ENCODE data around the gene AP2M1.

Gene AP2M1

GRCh38 chr3:184176377-184177330 lies 2.0 kb downstream of the AP2M1 start:
- ChIA-PET CTCF (interaction anchor here (1.0 to 2.1 kb wide), 4 partner anchors 9 to 73 kb away, joined by 3 to 7 read pairs (median 4); partner anchors contain the start of genes ABCF3 and EEF1AKMT4), POLR2A (no interaction called here)
- no peak for DNase-seq (ENCODE audit: extremely low spot score)
- TF ChIP-seq CTCF (IDR thresholded peaks at IDR 0.05; ENCODE audit: control extremely low read depth, extremely low read depth, low read depth, missing control alignments), result no peak

- ChIA-PET CTCF (interaction anchor here (1.1 to 2.1 kb wide), 3 partner anchors 9 to 51 kb away, joined by 4 to 7 read pairs (median 5); partner anchors contain the start of gene ABCF3), POLR2A (no interaction called here)
- TF ChIP-seq CTCF (IDR thresholded peaks at IDR 0.05; ENCODE audit: control extremely low read depth, extremely low read depth, low read depth, missing control alignments), result no peak
- DNase-seq (ENCODE audit: extremely low spot score), result no peak
Observed at GRCh38 chr3:184177331-184177731, 2.7 kb downstream of the AP2M1 start.

GRCh38 chr3:184177767-184178306 lies 3.2 kb downstream of the AP2M1 start:
- DNase-seq (ENCODE audit: extremely low spot score), result no peak
- CTCF ChIA-PET, result interaction anchor here (1.1 to 2.1 kb wide), 2 partner anchors 8 to 50 kb away, joined by 5 to 7 read pairs; partner anchors contain the start of gene ABCF3
- POLR2A ChIA-PET, result no interaction called here
- TF ChIP-seq CTCF (IDR thresholded peaks at IDR 0.05; ENCODE audit: control extremely low read depth, extremely low read depth, low read depth, missing control alignments), result no peak

- ChIA-PET POLR2A (no interaction called here), CTCF (interaction anchor here (2.4 kb wide), 1 partner anchor 49 kb away, joined by 8 read pairs; no protein-coding TSS in a partner anchor)
- no peak for DNase-seq (ENCODE audit: extremely low spot score)
- TF ChIP-seq CTCF (IDR thresholded peaks at IDR 0.05; ENCODE audit: control extremely low read depth, extremely low read depth, low read depth, missing control alignments), result no peak
Observed at GRCh38 chr3:184178521-184179138, 4.0 kb downstream of the AP2M1 start.

GRCh38 chr3:184180165-184180564 lies 5.5 kb downstream of the AP2M1 start:
- POLR2A ChIA-PET, result interaction anchor here (0.7 kb wide), 2 partner anchors 45 to 138 kb away, joined by 3 to 4 read pairs; partner anchors contain the start of gene EIF2B5
- no peak for DNase-seq (ENCODE audit: extremely low spot score)
- CTCF ChIA-PET, result interaction anchor here (1.1 to 2.4 kb wide), 3 partner anchors 35 to 70 kb away, joined by 4 to 8 read pairs (median 7); partner anchors contain the start of gene EEF1AKMT4
- TF ChIP-seq CTCF (IDR thresholded peaks at IDR 0.05; ENCODE audit: control extremely low read depth, extremely low read depth, low read depth, missing control alignments), result no peak

GRCh38 chr3:184181596-184181995 lies 6.9 kb downstream of the AP2M1 start:
- no peak for TF ChIP-seq CTCF (IDR thresholded peaks at IDR 0.05; ENCODE audit: control extremely low read depth, extremely low read depth, low read depth, missing control alignments)
- ChIA-PET CTCF (interaction anchor here (0.9 to 2.3 kb wide), 5 partner anchors 9 to 286 kb away, joined by 3 to 7 read pairs (median 4); no protein-coding TSS in a partner anchor), POLR2A (no interaction called here)
- no peak for DNase-seq (ENCODE audit: extremely low spot score)
